CD4-positive, alpha-beta T cell (primary cell): ENCODE measurements around the gene KCNMA1. TPM values are rescaled to one million over a fixed set of nuclear protein-coding genes. Genes with fewer than 3 reads are reported as not detected.

Experiments used
- ATAC-seq: fragments of 200-7000 bp; cut with Tn5 transposase; one replicate; pipeline ENCODE4 v1.10.0; 2022; ENCODE audit warnings: mild to moderate bottlenecking; ENCODE audit not compliant: poor library complexity
- CTCF ChIA-PET: fragments of 350-600 bp; sonication (Branson Sonifier 250); formaldehyde crosslinking; loops from one replicate; lab custom pipeline; 2021; ENCODE audit warnings: antibody characterized with exemption, inconsistent platforms; lab: Charles Lee
- POLR2A ChIA-PET: fragments of 350-600 bp; sonication (Branson Sonifier 250); formaldehyde crosslinking; loops from one replicate; lab custom pipeline; 2021; ENCODE audit warnings: antibody characterized with exemption, inconsistent platforms; lab: Charles Lee
- DNase-seq, 14 experiments: peaks; one replicate each; pipeline ENCODE4 v3.0.0-alpha.2; 2013 to 2020; ENCODE audit warnings: mixed read lengths in 2 of 14
- H3K27ac ChIP-seq, 2 donors: one replicate each; pipeline versions ENCODE4 v1.5.1 to v1.7.0; 2013; ENCODE audit warnings: low read length in 2 of 2, low read depth in 1 of 2, mild to moderate bottlenecking in 1 of 2
- H3K27me3 ChIP-seq, 2 experiments: 1 replicate in 1 of 2; 2 replicates in 1 of 2; pipeline versions ENCODE4 v1.6.1 to v1.7.0; 2013; ENCODE audit warnings: low read length in 2 of 2, control low read depth in 1 of 2, mild to moderate bottlenecking in 1 of 2, moderate library complexity in 1 of 2; ENCODE audit not compliant: insufficient read depth in 2 of 2, control insufficient read depth in 1 of 2
- H3K36me3 ChIP-seq: one replicate; pipeline ENCODE4 v1.6.1; 2013; ENCODE audit warnings: low read length, control low read depth; ENCODE audit not compliant: insufficient read depth
- H3K4me1 ChIP-seq: one replicate; pipeline ENCODE4 v1.6.1; 2013; ENCODE audit warnings: low read length, control low read depth; ENCODE audit not compliant: insufficient read depth
- H3K4me3 ChIP-seq: one replicate; pipeline ENCODE4 v1.5.1; 2013; ENCODE audit warnings: mild to moderate bottlenecking, low read length, moderate library complexity
- H3K9me3 ChIP-seq, 2 experiments: 1 replicate in 1 of 2; 2 replicates in 1 of 2; pipeline versions ENCODE4 v1.6.1 to v1.7.0; 2013; ENCODE audit warnings: low read length in 2 of 2, mild to moderate bottlenecking in 2 of 2, control low read depth in 1 of 2, moderate library complexity in 1 of 2; ENCODE audit not compliant: control insufficient read depth in 1 of 2, insufficient read depth in 1 of 2
- H3K27ac Mint-ChIP-seq: one replicate; pipeline ENCODE4 v1.8.0; 2020; ENCODE audit warnings: mixed read lengths
- H3K27me3 Mint-ChIP-seq: one replicate; pipeline ENCODE4 v1.8.0; 2021; ENCODE audit warnings: mixed read lengths
- H3K36me3 Mint-ChIP-seq: one replicate; pipeline ENCODE4 v1.8.0; 2021; ENCODE audit warnings: low read depth, mixed read lengths
- H3K4me1 Mint-ChIP-seq: one replicate; pipeline ENCODE4 v1.8.0; 2021; ENCODE audit warnings: low read depth, mixed read lengths
- H3K4me3 Mint-ChIP-seq: one replicate; pipeline ENCODE4 v1.8.0; 2020; ENCODE audit warnings: mild to moderate bottlenecking, mixed read lengths
- H3K9me3 Mint-ChIP-seq: one replicate; pipeline ENCODE4 v1.8.0; 2020; ENCODE audit warnings: mixed read lengths
- CTCF ChIP-seq: fragments of 200-600 bp; IDR thresholded peaks from one replicate; pipeline ENCODE4 v1.8.0; 2022; ENCODE audit warnings: antibody characterized with exemption, mild to moderate bottlenecking
- intact Hi-C, 2 experiments: fragments of 100-400 bp; cut with DNase I in 1 of 2; cut with micrococcal nuclease in 1 of 2; formaldehyde crosslinking; loops; one replicate each; pipeline versions ENCODE4 v1.15.1 to v1.9.0; 2023 to 2025; cut with DNase I, micrococcal nuclease
- total RNA-seq, 174 experiments: library from RNA in 2 of 174; stranded (reverse) in 2 of 174; gene quantifications; one replicate each; pipeline ENCODE4 v1.2.3 and lab custom pipeline; 2021 to 2026

KCNMA1 gene
- total RNA-seq, 2 experiments from 2014 or later, result not detected

GRCh38 chr10:77603534-77603927 is 34.1 kb downstream of the KCNMA1 start:
- Mint-ChIP-seq H3K9me3 (no peaks in the 10 kb centered on the region), H3K27ac (no peak overlapping the region), H3K4me1 (peaks cover 5% of the 10 kb centered on the region), H3K27me3 (no peaks in the 10 kb centered on the region), H3K4me3 (no peak overlapping the region), H3K36me3 (no peaks in the 10 kb centered on the region)
- Histone ChIP-seq H3K27me3 (peaks cover 0 to 2% of the 10 kb centered on the region in 2 experiments), H3K9me3 (peaks cover 0 to 4% of the 10 kb centered on the region in 2 experiments), H3K27ac (no peak overlapping the region), H3K4me3 (no peak overlapping the region), H3K4me1 (no peaks in the 10 kb centered on the region), H3K36me3 (no peaks in the 10 kb centered on the region)
- ChIA-PET CTCF (no interaction called here), POLR2A (no interaction called here)
- DNase-seq (no peak), ATAC-seq (no peak)
- intact Hi-C loops, result no loop called here
- TF ChIP-seq CTCF, result no peak

- no peaks in the 10 kb centered on the region for H3K27me3 Mint-ChIP-seq
- no peaks in the 10 kb centered on the region for H3K36me3 Mint-ChIP-seq
- TF ChIP-seq CTCF, result no peak
- Histone ChIP-seq H3K27me3 (peaks cover 0 to 2% of the 10 kb centered on the region in 2 experiments), H3K9me3 (peaks cover 0 to 5% of the 10 kb centered on the region in 2 experiments), H3K27ac (no peak overlapping the region), H3K4me3 (no peak overlapping the region), H3K36me3 (no peaks in the 10 kb centered on the region), H3K4me1 (no peaks in the 10 kb centered on the region)
- no peak for ATAC-seq
- peaks cover 5% of the 10 kb centered on the region for H3K4me1 Mint-ChIP-seq
- ChIA-PET POLR2A (no interaction called here), CTCF (no interaction called here)
- H3K27ac Mint-ChIP-seq, result no peak overlapping the region
- H3K9me3 Mint-ChIP-seq, result no peaks in the 10 kb centered on the region
- no peak for DNase-seq
- H3K4me3 Mint-ChIP-seq, result peak overlapping the region; percentile 35
- intact Hi-C loops, result no loop called here
Observed at GRCh38 chr10:77602913-77603533, 34.6 kb downstream of the KCNMA1 start.

GRCh38 chr10:77602231-77602912 is 35.2 kb downstream of the KCNMA1 start:
- ChIA-PET POLR2A (no interaction called here), CTCF (no interaction called here)
- no peak for TF ChIP-seq CTCF
- no peak for ATAC-seq
- Histone ChIP-seq H3K27me3 (peaks cover 0 to 2% of the 10 kb centered on the region in 2 experiments), H3K27ac (no peak overlapping the region), H3K4me1 (no peaks in the 10 kb centered on the region), H3K36me3 (no peaks in the 10 kb centered on the region), H3K4me3 (no peak overlapping the region), H3K9me3 (peaks cover 0 to 5% of the 10 kb centered on the region in 2 experiments)
- Mint-ChIP-seq H3K4me1 (peaks cover 5% of the 10 kb centered on the region), H3K4me3 (no peak overlapping the region), H3K36me3 (no peaks in the 10 kb centered on the region), H3K9me3 (no peaks in the 10 kb centered on the region), H3K27me3 (no peaks in the 10 kb centered on the region), H3K27ac (no peak overlapping the region)
- intact Hi-C loops, result no loop called here
- no peak for DNase-seq
